K562 (cell line): ENCODE results near the gene GUF1. TPM values are rescaled to one million over a fixed set of nuclear protein-coding genes. Genes with fewer than 3 reads are reported as not detected.

Source experiments
- ARID1B ChIP-seq: fragments of 450-650 bp; IDR thresholded peaks from 2 replicates; pipeline ENCODE4 v1.6.1; 2016; ENCODE audit warnings: antibody characterized with exemption, mild to moderate bottlenecking, inconsistent platforms
- BRD9 ChIP-seq: fragments of 450-650 bp; IDR thresholded peaks from 2 replicates; pipeline ENCODE4 v1.6.1; 2018; ENCODE audit warnings: low read depth; ENCODE audit not compliant: partially characterized antibody
- CHD4 ChIP-seq: fragments of 200-600 bp; sonication (generic); IDR thresholded peaks from 3 replicates; pipeline ENCODE4 v1.6.1; 2012; ENCODE audit warnings: low read depth, mild to moderate bottlenecking, mixed read lengths, low read length, inconsistent platforms; ENCODE audit not compliant: insufficient read depth, insufficient replicate concordance, poor library complexity, severe bottlenecking
- GMEB1 ChIP-seq: fragments of 250-450 bp; sonication (Bioruptor Pico); IDR thresholded peaks from 2 replicates; pipeline ENCODE4 v1.4.0; 2020; ENCODE audit warnings: mild to moderate bottlenecking
- KDM1A ChIP-seq, 2 experiments: fragments of 450-650 bp; IDR thresholded peaks; 2 replicates each; pipeline ENCODE4 v1.6.1; 2016; ENCODE audit warnings: mild to moderate bottlenecking in 2 of 2
- MGA ChIP-seq: fragments of 450-650 bp; IDR thresholded peaks from 2 replicates; pipeline ENCODE4 v1.6.1; 2016; ENCODE audit warnings: mild to moderate bottlenecking, moderate library complexity
- MITF ChIP-seq: IDR thresholded peaks from 2 replicates; pipeline ENCODE4 v1.6.1; 2014; ENCODE audit warnings: antibody characterized with exemption
- SMAD4 ChIP-seq: fragments of 250-450 bp; sonication (Bioruptor Pico); conservative IDR thresholded peaks from 2 replicates; pipeline ENCODE4 v1.8.0; 2021; ENCODE audit warnings: inconsistent platforms, mild to moderate bottlenecking, moderate library complexity
- TAF7 ChIP-seq: fragments of 450-650 bp; IDR thresholded peaks from 2 replicates; pipeline ENCODE4 v1.6.1; 2016; ENCODE audit warnings: missing genetic modification characterization, missing compliant biosample characterization
- TBP ChIP-seq: optimal IDR thresholded peaks from 2 replicates; pipeline ENCODE3; 2011; ENCODE audit warnings: low read depth, low read length, improper control_type of control experiment
- TRIM28 ChIP-seq: fragments of 450-650 bp; IDR thresholded peaks from 2 replicates; pipeline ENCODE4 v1.6.1; 2017
- ZKSCAN3 ChIP-seq: fragments of 250-450 bp; sonication (Bioruptor Pico); IDR thresholded peaks from 2 replicates; pipeline ENCODE4 v1.4.0; 2020
- polyA plus RNA-seq, 8 experiments: library from polyadenylated mRNA; depleted of rRNA in 4 of 8; stranded (reverse) in 5 of 8; unstranded in 3 of 8; fragments of >200 nt; fragmentation: Nextera tagmentation in 2 of 8; fragmentation: Illumina TruSeq in 1 of 8; extraction: Ambion mirVana in 2 of 8; extraction: Trizol in 1 of 8; gene quantifications; 2 replicates each; pipeline versions ENCODE4 v1.2.1 to v1.2.3, GENCODE V29; 2011 to 2014; ENCODE audit warnings: inconsistent platforms in 1 of 8, missing spikeins in 1 of 8
- total RNA-seq, 7 experiments: library from RNA; depleted of rRNA in 6 of 7; stranded (reverse); fragments of >200 nt in 6 of 7; fragmentation: Illumina TruSeq in 2 of 7; extraction: Trizol in 2 of 7; gene quantifications; 2 replicates each; pipeline versions ENCODE4 v1.2.1 to v1.2.3, GENCODE V29; 2011 to 2021; ENCODE audit warnings: low replicate concordance in 1 of 7

GUF1 gene
- total and polyA plus RNA-seq, 9 of the 15 experiments (the other 6 are each of a cell fraction or from before 2014, with no cell fraction given): 8.1 to 47.5 (median 25.0) TPM

- TF ChIP-seq MGA (peak; percentile 79), TRIM28 (no peak), SMAD4 (CRISPR knock-in tag) (0 out of 2 replicates have a peak, but pooled peaks have one; percentile 53), CHD4 (no peak), TAF7 (tag) (no peak), KDM1A (IDR thresholded peaks at IDR 0.05) (no peak), MITF (peak; percentile 75), GMEB1 (peak; percentile 100), BRD9 (no peak), TBP (peak; percentile 87), ARID1B (0 out of 2 replicates have a peak, but pooled peaks have one; percentile 17), ZKSCAN3 (CRISPR knock-in tag) (no peak)
Observed at GRCh38 chr4:44678094-44679041, at the start of gene GUF1 (continued).
